Measurements from ENCODE around the gene PDILT.
A peak's percentile ranks its signal among the peaks of the same experiment; 100 is the strongest.

The PDILT gene

GRCh38 chr16:20402651-20403050 is 1.9 kb downstream of the PDILT start:
- DNase-seq (ENCODE audit: low spot score): no peak

- no peak for DNase-seq (ENCODE audit: low spot score)
Measured at GRCh38 chr16:20401475-20402016, 3.0 kb downstream of the PDILT start.

GRCh38 chr16:20401066-20401465 is 3.5 kb downstream of the PDILT start:
- DNase-seq (ENCODE audit: low spot score): no peak

GRCh38 chr16:20399185-20399584 is 5.4 kb downstream of the PDILT start:
- no peak for DNase-seq (ENCODE audit: low spot score)

- no peak for DNase-seq (ENCODE audit: low spot score)
Measured at GRCh38 chr16:20398603-20399002, 5.9 kb downstream of the PDILT start.

- DNase-seq (ENCODE audit: low spot score): no peak
Measured at GRCh38 chr16:20397468-20398074, 7.0 kb downstream of the PDILT start.

- DNase-seq (ENCODE audit: low spot score): no peak
Measured at GRCh38 chr16:20396846-20397467, 7.6 kb downstream of the PDILT start.

GRCh38 chr16:20395946-20396345 is 8.6 kb downstream of the PDILT start:
- no peak for DNase-seq (ENCODE audit: low spot score)

- DNase-seq (ENCODE audit: low spot score): no peak
Measured at GRCh38 chr16:20393801-20394577, 10.5 kb downstream of the PDILT start.

- no peak for DNase-seq (ENCODE audit: low spot score)
Measured at GRCh38 chr16:20391045-20391444, 13.5 kb downstream of the PDILT start.

GRCh38 chr16:20388854-20389253 is 15.7 kb downstream of the PDILT start:
- DNase-seq (ENCODE audit: low spot score): no peak

- no peak for DNase-seq (ENCODE audit: low spot score)
Measured at GRCh38 chr16:20387978-20388377, 16.6 kb downstream of the PDILT start.

GRCh38 chr16:20385844-20386832 is 18.4 kb downstream of the PDILT start:
- DNase-seq (ENCODE audit: low spot score): peak; percentile 54

- DNase-seq (ENCODE audit: low spot score): peak; percentile 79
Measured at GRCh38 chr16:20383106-20384029, 21.2 kb downstream of the PDILT start.

GRCh38 chr16:20382202-20382948 is 22.2 kb downstream of the PDILT start:
- no peak for DNase-seq (ENCODE audit: low spot score)

- DNase-seq (ENCODE audit: low spot score): no peak
Measured at GRCh38 chr16:20380782-20381181, 23.8 kb downstream of the PDILT start.

GRCh38 chr16:20377181-20377580 is 27.4 kb downstream of the PDILT start:
- no peak for DNase-seq (ENCODE audit: low spot score)

- DNase-seq (ENCODE audit: low spot score): no peak
Measured at GRCh38 chr16:20372701-20373100, 31.8 kb downstream of the PDILT start.

- DNase-seq (ENCODE audit: low spot score): no peak
Measured at GRCh38 chr16:20369452-20370054, 35.0 kb downstream of the PDILT start.
